Breast epithelium (tissue), 4 donors: ENCODE data around the gene WNT1. TPM values are rescaled to one million over a fixed set of nuclear protein-coding genes. Genes with fewer than 3 reads are reported as not detected.

ENCODE experiments used
- DNase-seq, 2 donors: peaks; one replicate each; pipeline ENCODE4 v3.0.0-alpha.2; 2019; ENCODE audit warnings: low spot score in 2 of 2
- H3K27ac ChIP-seq, 2 donors: fragments of 200-600 bp; sonication (generic) in 1 of 2; one replicate each; pipeline ENCODE4 v1.5.1; 2016 to 2019; ENCODE audit warnings: mild to moderate bottlenecking in 1 of 2
- H3K27me3 ChIP-seq, 2 donors: fragments of 200-600 bp; sonication (generic) in 1 of 2; one replicate each; pipeline versions ENCODE4 v1.5.1 to v1.6.0; 2017 to 2019; ENCODE audit warnings: control low read depth in 1 of 2, mild to moderate bottlenecking in 1 of 2
- H3K36me3 ChIP-seq: fragments of 200-600 bp; one replicate; pipeline ENCODE4 v1.5.1; 2019
- H3K4me1 ChIP-seq, 2 donors: fragments of 200-600 bp; sonication (generic); one replicate each; pipeline ENCODE4 v1.5.1; 2016 to 2019; ENCODE audit warnings: control low read depth in 1 of 2
- H3K4me3 ChIP-seq, 3 donors: fragments of 200-600 bp; sonication (generic); 1 replicate in 2 of 3; 2 replicates in 1 of 3; pipeline ENCODE4 v1.5.1; 2016 to 2019; ENCODE audit warnings: mild to moderate bottlenecking in 3 of 3, moderate library complexity in 2 of 3
- H3K9me3 ChIP-seq, 2 donors: fragments of 200-600 bp; sonication (generic) in 1 of 2; one replicate each; pipeline ENCODE4 v1.5.1; 2016 to 2019; ENCODE audit warnings: control low read depth in 1 of 2
- POLR2A ChIP-seq: fragments of 450-650 bp; IDR thresholded peaks from one replicate; pipeline ENCODE4 v1.6.1; 2016; ENCODE audit warnings: antibody characterized with exemption, mild to moderate bottlenecking, moderate library complexity
- POLR2AphosphoS5 ChIP-seq, 3 donors: sonication (generic); formaldehyde crosslinking; IDR thresholded peaks; one replicate each; pipeline ENCODE4 v1.6.1; 2017; ENCODE audit warnings: antibody characterized with exemption in 3 of 3
- intact Hi-C: fragments of 100-400 bp; cut with DNase I; formaldehyde crosslinking; loops from one replicate; pipeline ENCODE4 v1.15.1; 2023; ENCODE audit warnings: low total_unique reads
- total RNA-seq, 3 donors: library from RNA; depleted of rRNA; stranded (reverse); fragments of >200 nt; gene quantifications; one replicate each; pipeline ENCODE4 v1.1.0, GENCODE V29; 2016
- TF ChIP-seq, protein P1 (sequence below), 3 donors: fragments of 450-650 bp; IDR thresholded peaks; one replicate each; pipeline ENCODE4 v1.5.1; 2016 to 2017; ENCODE audit warnings: antibody characterized with exemption in 3 of 3, mild to moderate bottlenecking in 3 of 3, moderate library complexity in 3 of 3

WNT1 gene
- total RNA-seq, 3 donors from 2014 or later = not detected

- Histone ChIP-seq H3K36me3 (peaks cover 6% of the 10 kb centered on the region), H3K4me3 (no peak overlapping the region), H3K27ac (no peak overlapping the region), H3K9me3 (no peaks in the 10 kb centered on the region), H3K27me3 (no peaks in the 10 kb centered on the region), H3K4me1 (no peaks in the 10 kb centered on the region)
- no peak for DNase-seq
- intact Hi-C loops = no loop called here
- TF ChIP-seq POLR2A = no peak
- no peak for TF ChIP-seq POLR2AphosphoS5 (IDR thresholded peaks at IDR 0.05)
- TF ChIP-seq, protein P1, sequence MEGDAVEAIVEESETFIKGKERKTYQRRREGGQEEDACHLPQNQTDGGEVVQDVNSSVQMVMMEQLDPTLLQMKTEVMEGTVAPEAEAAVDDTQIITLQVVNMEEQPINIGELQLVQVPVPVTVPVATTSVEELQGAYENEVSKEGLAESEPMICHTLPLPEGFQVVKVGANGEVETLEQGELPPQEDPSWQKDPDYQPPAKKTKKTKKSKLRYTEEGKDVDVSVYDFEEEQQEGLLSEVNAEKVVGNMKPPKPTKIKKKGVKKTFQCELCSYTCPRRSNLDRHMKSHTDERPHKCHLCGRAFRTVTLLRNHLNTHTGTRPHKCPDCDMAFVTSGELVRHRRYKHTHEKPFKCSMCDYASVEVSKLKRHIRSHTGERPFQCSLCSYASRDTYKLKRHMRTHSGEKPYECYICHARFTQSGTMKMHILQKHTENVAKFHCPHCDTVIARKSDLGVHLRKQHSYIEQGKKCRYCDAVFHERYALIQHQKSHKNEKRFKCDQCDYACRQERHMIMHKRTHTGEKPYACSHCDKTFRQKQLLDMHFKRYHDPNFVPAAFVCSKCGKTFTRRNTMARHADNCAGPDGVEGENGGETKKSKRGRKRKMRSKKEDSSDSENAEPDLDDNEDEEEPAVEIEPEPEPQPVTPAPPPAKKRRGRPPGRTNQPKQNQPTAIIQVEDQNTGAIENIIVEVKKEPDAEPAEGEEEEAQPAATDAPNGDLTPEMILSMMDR (IDR thresholded peaks at IDR 0.05) = no peak
These were observed 52.8 kb downstream of the WNT1 start for GRCh38 chr12:49030714-49031572.

DNA sequence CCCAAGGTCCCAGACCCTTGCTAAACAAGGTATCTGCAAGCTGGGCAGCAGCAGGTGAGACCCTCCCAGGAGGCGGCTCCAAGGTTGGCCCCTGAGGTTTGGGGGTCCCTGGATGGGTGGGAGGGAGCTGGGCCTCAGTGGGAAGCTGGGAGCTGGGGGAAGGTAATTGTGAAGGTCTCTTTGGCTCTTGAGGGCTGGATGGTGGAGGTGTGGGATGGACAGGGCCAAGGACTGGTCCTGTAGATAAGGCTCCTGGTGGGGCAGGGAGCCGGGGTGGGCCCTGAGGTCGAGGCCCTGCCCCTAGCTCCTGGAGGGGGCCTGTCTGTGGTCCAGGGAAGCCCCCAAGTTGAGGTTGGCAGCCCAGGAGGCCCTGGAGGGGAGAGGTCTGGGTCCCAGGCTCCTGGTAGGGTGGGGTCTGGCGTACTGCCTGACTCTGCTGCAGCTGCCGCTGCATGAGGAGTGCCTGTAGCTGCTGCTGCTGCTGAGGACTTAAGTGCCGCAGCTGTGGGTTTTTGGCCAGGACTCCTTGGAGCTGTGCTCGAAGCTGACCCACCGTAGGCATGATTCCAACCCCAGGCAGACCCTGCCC lies 53.5 kb downstream of the WNT1 start:
- peaks cover 6% of the 10 kb centered on the region for H3K36me3 ChIP-seq
- TF ChIP-seq, protein P1 (IDR thresholded peaks at IDR 0.05) = no peak
- no peak for TF ChIP-seq POLR2AphosphoS5 (IDR thresholded peaks at IDR 0.05)
- no peak for TF ChIP-seq POLR2A
- intact Hi-C loops = no loop called here
- no peaks in the 10 kb centered on the region for H3K4me1 ChIP-seq
- H3K27ac ChIP-seq = no peak overlapping the region
- H3K27me3 ChIP-seq = no peaks in the 10 kb centered on the region
- H3K9me3 ChIP-seq = no peaks in the 10 kb centered on the region
- no peak overlapping the region for H3K4me3 ChIP-seq
- DNase-seq = no peak

Other genes starting within 250 kb of the WNT1 start
- gene ADCY6, start 189.2 kb upstream of the WNT1 start, total RNA-seq = 10 to 100 TPM; 42.0 to 61.4 (median 46.7) TPM
- 10 to 100 TPM in 2 of 3 donors, 1 to 10 TPM in 1; 4.0 to 17.0 (median 10.8) TPM for gene CACNB3, start 159.8 kb upstream of the WNT1 start, total RNA-seq
- gene DDX23, start 126.2 kb upstream of the WNT1 start, total RNA-seq = 10 to 100 TPM; 65.4 to 89.9 (median 76.0) TPM
- 1 to 10 TPM; 1.1 to 5.4 (median 3.3) TPM for gene RND1, start 112.5 kb upstream of the WNT1 start, total RNA-seq
- 10 to 100 TPM in 2 of 3 donors, 1 to 10 TPM in 1; 3.7 to 15.7 (median 13.5) TPM for gene FKBP11, start 52.8 kb upstream of the WNT1 start, total RNA-seq
- gene ARF3, start 20.8 kb upstream of the WNT1 start, total RNA-seq = 10 to 100 TPM; 65.2 to 86.2 (median 75.2) TPM
- gene WNT10B, start 6.6 kb upstream of the WNT1 start, total RNA-seq = 1 to 10 TPM in 1 of 3 donors, under 1 TPM in 1, not detected in 1; 0.29 to 1.3 TPM
- gene DDN, start 21.1 kb downstream of the WNT1 start, total RNA-seq = under 1 TPM in 2 of 3 donors, not detected in 1; under 0.01 to 0.16 TPM
- 10 to 100 TPM; 50.5 to 84.3 (median 54.0) TPM for gene PRKAG1, start 40.5 kb downstream of the WNT1 start, total RNA-seq
- 10 to 100 TPM; 35.4 to 51.4 (median 45.9) TPM for gene KMT2D, start 82.5 kb downstream of the WNT1 start, total RNA-seq
- 1 to 10 TPM in 1 of 3 donors, under 1 TPM in 1, not detected in 1; 0.59 to 1.3 TPM for gene RHEBL1, start 91.7 kb downstream of the WNT1 start, total RNA-seq
- gene DHH, start 116.5 kb downstream of the WNT1 start, total RNA-seq = 1 to 10 TPM in 2 of 3 donors, under 1 TPM in 1; 0.29 to 1.6 (median 1.4) TPM
- gene LMBR1L, start 132.5 kb downstream of the WNT1 start, total RNA-seq = 10 to 100 TPM; 37.6 to 73.0 (median 58.3) TPM
- gene TUBA1B, start 153.1 kb downstream of the WNT1 start, total RNA-seq = 100 to 1,000 TPM; 329 to 646 (median 567) TPM
- gene TUBA1A, start 210.8 kb downstream of the WNT1 start, total RNA-seq = 100 to 1,000 TPM; 133 to 215 (median 150) TPM